GM20000 (cell line): ENCODE data around the gene INCA1.

Experiments used
- DNase-seq: peaks from one replicate; pipeline ENCODE4 v3.0.0; 2012; ENCODE audit warnings: low spot score
- CTCF ChIP-seq: IDR thresholded peaks from 2 replicates; pipeline ENCODE4 v1.5.1; 2012; ENCODE audit warnings: mild to moderate bottlenecking, control low read depth; ENCODE audit errors: extremely low read depth, missing control alignments

Gene INCA1

GRCh38 chr17:4994081-4994595 lies 3.2 kb downstream of the INCA1 start:
- TF ChIP-seq CTCF, result no peak
- no peak for DNase-seq

- no peak for TF ChIP-seq CTCF
- DNase-seq, result peak; percentile 46
Measured at GRCh38 chr17:4987767-4988567, 9.4 kb downstream of the INCA1 start.

GRCh38 chr17:4986951-4987766 lies 10.2 kb downstream of the INCA1 start, which contains the start of gene CAMTA2:
Gene CAMTA2 (minus strand): TSS chr17:4987675. CDS start chr17:4986222, 1,453 bp downstream.
- TF ChIP-seq CTCF, result peak; percentile 63
- DNase-seq, result peak; percentile 92

GRCh38 chr17:4986403-4986802 lies 10.9 kb downstream of the INCA1 start:
- no peak for DNase-seq
- TF ChIP-seq CTCF, result no peak

- no peak for DNase-seq
- no peak for TF ChIP-seq CTCF
Measured at GRCh38 chr17:4982305-4982704, 15.0 kb downstream of the INCA1 start.

- TF ChIP-seq CTCF, result peak; percentile 55
- peak; percentile 69 for DNase-seq
Measured at GRCh38 chr17:4980644-4981216, 16.6 kb downstream of the INCA1 start.

GRCh38 chr17:4978726-4979125 lies 18.6 kb downstream of the INCA1 start:
- TF ChIP-seq CTCF, result no peak
- DNase-seq, result no peak
